Stimulated activated CD8-positive, alpha-beta memory T cell treated with anti-CD3 and anti-CD28 coated beads, Interleukin-7, amount 100 ng/mL, for 4 hours (primary cell): Measurements from ENCODE around the gene ZNF440.
"Not testable (repeated sequence)": the region's sequence is repeated elsewhere in the genome, so short reads cannot be mapped to it uniquely, and the experiment has no call there.

ENCODE experiments used
- DNase-seq, 2 donors: peaks; one replicate each; pipeline ENCODE4 v3.0.0-alpha.2; 2020; ENCODE audit warnings: low read depth in 2 of 2

Gene ZNF440

GRCh38 chr19:11828957-11829876 is 15.1 kb downstream of the ZNF440 start:
- not testable (repeated sequence) for DNase-seq

- no peak for DNase-seq
Measured at GRCh38 chr19:11832253-11832912, 18.3 kb downstream of the ZNF440 start.

GRCh38 chr19:11833541-11833940 is 19.5 kb downstream of the ZNF440 start:
- DNase-seq, result no peak

GRCh38 chr19:11835626-11836066 is 21.6 kb downstream of the ZNF440 start:
- not testable (repeated sequence) for DNase-seq

GRCh38 chr19:11843722-11844121 is 29.6 kb downstream of the ZNF440 start:
- no peak for DNase-seq

DNA sequence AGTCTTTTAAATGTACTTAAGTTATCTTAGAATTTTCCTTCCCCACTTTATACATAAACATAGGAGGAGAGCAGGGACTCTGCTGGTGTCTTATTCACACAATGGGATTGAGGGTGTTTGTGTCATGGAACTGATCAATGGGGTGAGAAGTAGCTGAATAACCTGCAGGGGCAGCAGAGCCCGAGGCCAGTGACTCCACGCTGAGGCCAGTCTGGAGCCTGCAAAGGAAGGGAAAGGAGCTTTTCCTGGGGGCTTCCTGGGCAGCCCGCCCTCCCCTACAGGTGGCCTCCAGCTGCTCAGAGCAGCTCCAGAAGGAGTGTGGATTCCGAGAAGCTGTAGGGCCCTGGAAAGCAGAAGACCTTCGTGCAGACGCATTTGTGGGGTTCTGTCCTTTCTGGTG is 33.5 kb downstream of the ZNF440 start:
- DNase-seq, result not testable (repeated sequence)

GRCh38 chr19:11848200-11848593 is 34.1 kb downstream of the ZNF440 start:
- DNase-seq, result no peak

GRCh38 chr19:11848594-11849469 is 34.8 kb downstream of the ZNF440 start, which contains the start of gene ZNF439:
TSS of gene ZNF439 (plus strand) at chr19:11848726. CDS start at chr19:11848868, 142 bp downstream.
- DNase-seq, result peak; percentile 76 to 78

GRCh38 chr19:11850289-11850688 is 36.2 kb downstream of the ZNF440 start:
- not testable (repeated sequence) for DNase-seq

DNA sequence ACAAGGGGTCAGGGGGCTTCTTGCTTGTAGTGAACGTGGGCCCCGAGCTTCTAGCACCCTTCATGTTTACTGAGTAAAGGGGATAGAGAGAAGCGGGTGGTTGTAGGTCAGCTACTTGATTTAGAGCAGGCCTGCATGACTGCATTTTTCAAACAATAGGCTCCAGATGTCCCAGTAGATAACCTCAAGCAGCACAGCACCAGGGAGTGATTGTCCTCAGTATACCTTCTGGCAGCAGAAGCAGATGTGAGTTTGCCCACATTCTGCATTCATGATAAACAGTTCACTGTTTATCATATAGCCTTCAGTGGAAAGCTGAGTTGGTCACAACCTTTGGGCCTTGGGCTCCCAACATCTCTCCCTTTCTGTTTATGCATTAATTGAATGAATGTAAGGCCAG is 39.3 kb downstream of the ZNF440 start:
- no peak for DNase-seq

DNA sequence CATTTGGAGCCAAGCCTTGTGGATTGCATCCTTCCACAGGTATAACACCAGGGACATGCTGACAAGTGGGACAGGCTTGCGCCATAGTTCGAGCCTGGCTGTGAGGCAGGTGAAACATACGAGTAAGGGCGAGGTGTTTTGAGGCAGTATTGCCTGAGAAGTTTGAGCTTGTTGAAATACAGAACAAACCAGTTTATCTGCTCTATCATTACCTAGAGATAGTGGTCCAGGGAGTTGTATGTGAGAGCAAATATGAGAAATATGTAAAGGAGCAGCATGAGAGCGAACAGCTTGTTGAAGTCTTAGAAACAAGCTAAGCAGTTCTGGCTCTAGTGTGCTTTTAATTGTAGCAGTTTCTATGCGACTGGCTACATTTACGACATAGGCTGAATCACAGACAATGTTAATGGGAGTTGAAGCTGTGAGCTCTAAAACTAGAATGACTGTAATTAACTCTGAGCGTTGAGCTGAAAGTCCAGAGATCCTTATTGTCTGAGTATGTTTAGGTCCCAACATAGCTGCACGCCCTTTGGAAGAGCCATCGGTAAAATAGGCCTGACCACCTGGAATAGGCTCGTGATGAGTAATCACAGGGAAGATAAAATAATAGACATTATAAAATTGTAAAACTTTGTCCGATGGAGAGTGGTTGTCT is 42.6 kb downstream of the ZNF440 start:
- DNase-seq, result no peak

DNA sequence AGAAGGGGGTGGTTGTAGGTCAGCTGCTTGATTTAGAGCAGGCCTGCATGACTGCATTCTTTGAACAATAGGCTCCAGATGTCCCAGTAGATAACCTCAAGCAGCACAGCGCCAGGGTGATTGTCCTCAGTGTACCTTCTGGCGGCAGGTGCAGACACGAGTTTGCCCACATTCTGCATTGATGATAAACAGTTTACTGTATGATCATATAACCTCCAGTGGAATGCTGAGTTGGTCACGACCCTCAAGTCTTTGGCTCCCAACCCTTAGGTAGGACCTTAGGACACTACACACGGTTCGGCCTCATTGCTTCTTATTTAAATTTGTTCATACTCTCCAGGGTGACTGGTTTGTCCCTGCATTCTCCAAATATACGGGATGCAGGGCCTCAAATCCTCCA is 46.6 kb downstream of the ZNF440 start:
- no peak for DNase-seq

GRCh38 chr19:11861301-11861700 is 47.2 kb downstream of the ZNF440 start:
- DNase-seq, result no peak

DNA sequence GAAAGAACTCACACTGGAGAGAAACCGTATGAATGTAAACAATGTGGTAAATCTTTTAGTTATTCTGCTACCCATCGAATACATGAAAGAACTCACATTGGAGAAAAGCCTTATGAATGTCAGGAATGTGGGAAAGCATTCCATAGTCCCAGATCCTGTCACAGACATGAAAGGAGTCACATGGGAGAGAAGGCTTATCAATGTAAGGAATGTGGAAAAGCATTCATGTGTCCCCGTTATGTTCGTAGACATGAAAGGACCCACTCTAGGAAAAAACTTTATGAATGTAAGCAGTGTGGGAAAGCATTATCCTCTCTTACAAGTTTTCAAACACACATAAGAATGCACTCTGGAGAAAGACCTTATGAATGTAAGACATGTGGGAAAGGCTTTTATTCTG is 53.7 kb downstream of the ZNF440 start:
- DNase-seq, result not testable (repeated sequence)

DNA sequence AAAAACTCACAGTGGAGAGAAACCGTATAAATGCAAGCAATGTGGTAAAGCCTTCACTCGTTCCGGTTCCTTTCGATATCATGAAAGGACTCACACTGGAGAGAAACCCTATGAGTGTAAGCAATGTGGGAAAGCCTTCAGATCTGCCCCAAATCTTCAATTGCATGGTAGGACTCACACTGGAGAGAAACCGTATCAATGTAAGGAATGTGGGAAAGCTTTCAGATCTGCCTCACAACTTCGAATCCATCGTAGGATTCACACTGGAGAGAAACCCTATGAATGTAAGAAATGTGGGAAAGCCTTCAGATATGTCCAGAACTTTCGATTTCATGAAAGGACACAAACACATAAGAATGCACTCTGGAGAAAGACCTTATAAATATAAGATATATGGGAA is 54.1 kb downstream of the ZNF440 start:
- no peak for DNase-seq

- DNase-seq, result no peak
Measured at GRCh38 chr19:11872624-11873023, 58.6 kb downstream of the ZNF440 start.

DNA sequence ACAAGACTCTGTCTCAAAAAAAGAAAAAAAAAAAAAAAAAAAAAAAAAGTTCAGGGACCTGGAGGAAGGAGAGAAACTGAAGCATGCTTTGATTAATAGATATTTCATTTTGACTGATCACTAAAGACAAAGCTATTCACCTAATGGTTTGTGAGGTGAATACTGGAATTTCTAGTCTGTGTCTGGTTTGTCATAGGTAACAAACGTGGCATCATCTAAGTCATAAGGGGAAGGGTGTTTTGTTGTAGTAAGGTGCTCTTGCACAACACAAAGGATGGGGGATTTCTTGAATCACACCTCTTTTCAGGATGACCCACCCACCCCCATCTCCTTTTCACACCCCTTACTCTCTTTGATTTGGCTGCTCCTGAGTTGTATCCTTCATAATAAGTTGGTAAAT is 59.7 kb downstream of the ZNF440 start:
- no peak for DNase-seq

DNA sequence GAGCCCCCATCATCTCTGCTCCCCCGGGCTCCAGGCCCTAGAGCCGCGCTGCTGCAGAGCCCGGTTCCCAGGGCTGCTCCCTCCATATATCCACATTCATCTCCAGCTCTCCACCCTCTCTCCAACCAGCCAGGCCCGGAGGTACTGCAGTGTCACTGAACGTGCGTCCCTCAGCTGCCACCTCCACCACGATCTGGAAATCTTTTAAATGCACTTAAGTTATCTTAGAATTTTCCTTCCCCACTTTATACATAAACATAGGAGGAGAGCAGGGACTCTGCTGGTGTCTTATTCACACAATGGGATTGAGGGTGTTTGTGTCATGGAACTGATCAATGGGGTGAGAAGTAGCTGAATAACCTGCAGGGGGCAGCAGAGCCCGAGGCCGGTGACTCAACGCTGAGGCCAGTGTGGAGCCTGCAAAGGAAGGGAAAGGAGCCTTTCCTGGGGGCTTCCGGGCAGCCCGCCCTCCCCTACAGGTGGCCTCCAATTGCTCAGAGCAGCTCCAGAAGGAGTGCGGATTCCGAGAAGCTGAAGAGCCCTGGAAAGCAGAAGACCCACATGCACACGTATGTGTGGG is 65.7 kb downstream of the ZNF440 start:
- peak in 1 of 2 donors; percentile 6 for DNase-seq

GRCh38 chr19:11880598-11880997 is 66.5 kb downstream of the ZNF440 start:
- no peak for DNase-seq

DNA sequence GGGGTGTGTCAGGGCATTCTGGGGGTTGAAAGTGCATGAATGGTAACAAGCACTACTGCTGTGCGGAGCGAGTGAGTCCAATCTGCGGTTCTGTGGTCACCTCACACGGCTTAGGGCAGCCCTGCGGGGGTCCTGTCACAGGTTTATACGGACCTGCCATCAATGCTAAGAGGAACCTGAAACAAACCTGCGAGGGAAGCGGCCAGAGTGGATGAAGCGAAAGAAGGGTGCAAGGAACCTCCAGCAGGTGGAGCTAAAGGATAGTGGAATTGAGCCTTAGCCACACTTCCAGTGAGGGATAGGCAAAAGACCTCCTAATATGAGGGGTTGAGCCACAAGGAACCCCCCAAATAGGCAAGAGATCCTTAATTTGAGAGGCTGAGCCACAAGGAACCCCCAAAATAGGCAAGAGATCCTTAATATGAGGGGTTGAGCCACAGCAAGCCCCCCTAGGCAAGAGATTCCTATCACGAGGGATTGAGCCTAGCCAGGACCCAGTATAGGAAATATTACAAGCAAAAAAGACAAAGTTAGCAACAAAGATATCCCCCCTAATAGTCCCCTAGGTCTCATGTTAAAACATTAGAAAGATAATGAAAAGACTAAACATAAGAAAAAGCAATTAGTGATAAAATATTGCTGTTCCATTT is 67.2 kb downstream of the ZNF440 start:
- peak; percentile 19 to 45 for DNase-seq
